GM12873 (cell line): ENCODE data around the gene NCAPD3.

Source experiments
- TF ChIP-seq, protein P1 (sequence below): IDR thresholded peaks from 2 replicates; pipeline ENCODE4 v1.5.1; 2012; ENCODE audit warnings: low read depth, mild to moderate bottlenecking, moderate library complexity, low read length, control low read depth; ENCODE audit not compliant: insufficient read depth; ENCODE audit errors: missing control alignments

Gene NCAPD3

DNA sequence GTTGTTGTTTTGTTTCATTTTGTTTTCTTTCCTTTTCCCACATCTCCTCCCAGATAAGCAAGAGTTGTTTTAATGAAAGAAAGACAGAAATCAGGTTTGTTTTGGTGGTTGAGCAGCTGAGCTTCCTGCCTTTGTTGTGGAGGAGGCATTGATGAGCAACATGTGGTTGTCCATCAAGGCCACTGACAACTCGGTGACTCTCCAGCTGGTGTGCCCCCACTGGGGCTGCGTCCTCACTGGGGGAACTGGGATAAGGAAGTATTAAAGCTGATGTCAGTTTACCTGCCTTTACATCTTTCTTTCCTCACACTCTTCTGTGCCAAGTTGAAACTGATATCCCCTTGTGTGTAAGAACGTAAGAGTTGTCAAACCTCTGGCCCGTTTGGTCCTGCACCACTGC is 6.6 kb upstream of the NCAPD3 start:
- TF ChIP-seq, protein P1, sequence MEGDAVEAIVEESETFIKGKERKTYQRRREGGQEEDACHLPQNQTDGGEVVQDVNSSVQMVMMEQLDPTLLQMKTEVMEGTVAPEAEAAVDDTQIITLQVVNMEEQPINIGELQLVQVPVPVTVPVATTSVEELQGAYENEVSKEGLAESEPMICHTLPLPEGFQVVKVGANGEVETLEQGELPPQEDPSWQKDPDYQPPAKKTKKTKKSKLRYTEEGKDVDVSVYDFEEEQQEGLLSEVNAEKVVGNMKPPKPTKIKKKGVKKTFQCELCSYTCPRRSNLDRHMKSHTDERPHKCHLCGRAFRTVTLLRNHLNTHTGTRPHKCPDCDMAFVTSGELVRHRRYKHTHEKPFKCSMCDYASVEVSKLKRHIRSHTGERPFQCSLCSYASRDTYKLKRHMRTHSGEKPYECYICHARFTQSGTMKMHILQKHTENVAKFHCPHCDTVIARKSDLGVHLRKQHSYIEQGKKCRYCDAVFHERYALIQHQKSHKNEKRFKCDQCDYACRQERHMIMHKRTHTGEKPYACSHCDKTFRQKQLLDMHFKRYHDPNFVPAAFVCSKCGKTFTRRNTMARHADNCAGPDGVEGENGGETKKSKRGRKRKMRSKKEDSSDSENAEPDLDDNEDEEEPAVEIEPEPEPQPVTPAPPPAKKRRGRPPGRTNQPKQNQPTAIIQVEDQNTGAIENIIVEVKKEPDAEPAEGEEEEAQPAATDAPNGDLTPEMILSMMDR = no peak

- TF ChIP-seq, protein P1 = no peak
Observed at GRCh38 chr11:134229126-134229790, 5.5 kb upstream of the NCAPD3 start.

DNA sequence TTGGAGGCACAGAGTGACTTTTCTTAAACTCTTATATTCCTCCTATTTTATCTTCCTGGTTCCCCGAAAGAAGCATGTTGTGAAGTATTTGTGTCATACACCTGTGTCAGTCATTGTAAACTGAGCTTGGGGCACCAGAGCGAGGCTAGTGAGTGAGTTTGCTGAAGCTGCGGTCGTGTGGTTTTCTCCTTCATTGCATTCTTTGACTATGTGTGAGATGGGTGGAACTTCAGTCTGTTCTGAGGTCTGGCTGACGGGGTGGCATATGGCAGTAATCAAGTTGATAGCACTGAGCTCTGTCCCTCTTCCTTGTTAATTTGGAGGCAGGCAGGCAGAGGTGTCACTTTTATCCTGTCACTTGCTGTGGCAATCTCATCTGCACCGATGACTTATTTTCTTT is 4.9 kb upstream of the NCAPD3 start:
- TF ChIP-seq, protein P1 = no peak

DNA sequence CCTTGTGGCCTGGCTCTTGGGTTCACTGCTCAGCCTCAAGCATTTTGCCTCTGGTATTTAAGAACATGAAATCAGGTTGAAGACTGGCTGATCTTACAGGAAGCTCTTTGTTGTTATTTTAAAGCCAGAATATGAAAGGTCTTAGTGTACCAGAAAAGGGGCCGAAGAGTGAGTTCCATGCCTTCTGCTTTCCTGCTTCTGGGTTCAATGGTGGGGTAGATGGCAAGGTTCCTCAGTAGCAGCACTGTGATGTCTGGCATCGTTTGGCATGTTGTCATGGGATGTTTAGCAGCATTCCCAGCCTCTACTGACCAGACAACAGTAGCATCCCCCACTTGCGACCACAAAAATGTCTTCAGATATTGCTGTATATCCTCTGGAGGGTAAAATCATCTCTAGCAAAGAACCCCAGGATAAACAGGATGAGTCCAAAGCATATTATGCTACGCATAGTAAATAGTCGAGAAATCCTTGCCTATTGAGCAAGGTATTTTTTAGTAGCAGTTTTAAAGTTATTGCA is 3.1 kb upstream of the NCAPD3 start:
- TF ChIP-seq, protein P1 = no peak

GRCh38 chr11:134224710-134225664 is 1.2 kb upstream of the NCAPD3 start:
- TF ChIP-seq, protein P1 = no peak

- TF ChIP-seq, protein P1 = no peak
Observed at GRCh38 chr11:134223121-134223520, 646 bp downstream of the NCAPD3 start.

- TF ChIP-seq, protein P1 = no peak
Observed at GRCh38 chr11:134216816-134217215, 7.0 kb downstream of the NCAPD3 start.
